GM06990 (cell line): ENCODE measurements around the gene IL36RN.

Experiments
- DNase-seq: peaks from one replicate; pipeline ENCODE4 v3.0.0-alpha.2; 2011; ENCODE audit not compliant: insufficient read length; ENCODE audit errors: extremely low read depth
- H3K27me3 ChIP-seq: replicated peaks from 2 replicates; pipeline ENCODE4 v1.6.0; 2011; ENCODE audit warnings: low read length; ENCODE audit not compliant: control insufficient read depth, insufficient read depth
- H3K36me3 ChIP-seq: 2 replicates; pipeline ENCODE4 v1.5.1; 2011; ENCODE audit warnings: low read length; ENCODE audit not compliant: control insufficient read depth, insufficient read depth
- H3K4me3 ChIP-seq: replicated peaks from 2 replicates; pipeline ENCODE4 v1.5.1; 2011; ENCODE audit warnings: low read depth, mild to moderate bottlenecking, control low read depth, low read length
- TF ChIP-seq, protein P1 (sequence below): IDR thresholded peaks from 2 replicates; pipeline ENCODE4 v1.5.1; 2011; ENCODE audit warnings: low read length, control low read depth, mild to moderate bottlenecking, inconsistent platforms; ENCODE audit not compliant: insufficient read depth, poor library complexity, severe bottlenecking

The IL36RN gene

GRCh38 chr2:113058998-113059960 is at the start of gene IL36RN:
Gene IL36RN, plus strand, starts transcription at chr2:113059198. Its CDS starts 241 bp downstream, at chr2:113059439.
- no peak for DNase-seq
- TF ChIP-seq, protein P1, sequence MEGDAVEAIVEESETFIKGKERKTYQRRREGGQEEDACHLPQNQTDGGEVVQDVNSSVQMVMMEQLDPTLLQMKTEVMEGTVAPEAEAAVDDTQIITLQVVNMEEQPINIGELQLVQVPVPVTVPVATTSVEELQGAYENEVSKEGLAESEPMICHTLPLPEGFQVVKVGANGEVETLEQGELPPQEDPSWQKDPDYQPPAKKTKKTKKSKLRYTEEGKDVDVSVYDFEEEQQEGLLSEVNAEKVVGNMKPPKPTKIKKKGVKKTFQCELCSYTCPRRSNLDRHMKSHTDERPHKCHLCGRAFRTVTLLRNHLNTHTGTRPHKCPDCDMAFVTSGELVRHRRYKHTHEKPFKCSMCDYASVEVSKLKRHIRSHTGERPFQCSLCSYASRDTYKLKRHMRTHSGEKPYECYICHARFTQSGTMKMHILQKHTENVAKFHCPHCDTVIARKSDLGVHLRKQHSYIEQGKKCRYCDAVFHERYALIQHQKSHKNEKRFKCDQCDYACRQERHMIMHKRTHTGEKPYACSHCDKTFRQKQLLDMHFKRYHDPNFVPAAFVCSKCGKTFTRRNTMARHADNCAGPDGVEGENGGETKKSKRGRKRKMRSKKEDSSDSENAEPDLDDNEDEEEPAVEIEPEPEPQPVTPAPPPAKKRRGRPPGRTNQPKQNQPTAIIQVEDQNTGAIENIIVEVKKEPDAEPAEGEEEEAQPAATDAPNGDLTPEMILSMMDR, result no peak
- no peaks in the 10 kb centered on the region; the same call in 1 of the 2 replicates for H3K27me3 ChIP-seq
- no peaks in the 10 kb centered on the region for H3K36me3 ChIP-seq
- H3K4me3 ChIP-seq, result no peak within 1 kb of the TSS

DNA sequence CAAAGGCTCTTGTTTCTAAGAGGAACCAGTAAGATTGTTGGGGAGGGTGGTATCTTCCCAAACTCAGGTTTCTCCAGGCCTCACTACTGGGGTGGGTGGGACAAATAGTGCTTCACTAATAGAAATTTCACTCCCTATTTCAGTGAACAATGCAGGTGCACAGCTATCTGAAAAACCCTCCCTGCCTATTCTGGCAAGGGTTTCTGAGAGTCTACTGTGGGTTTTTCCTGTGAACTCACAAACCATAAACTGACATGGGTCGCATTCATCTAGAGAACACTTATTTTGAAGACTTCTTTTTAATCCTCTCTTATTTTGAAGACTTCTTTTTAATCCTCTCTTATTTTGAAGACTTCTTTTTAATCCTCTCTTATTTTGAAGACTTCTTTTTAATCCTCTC is 49.4 kb upstream of the IL36RN start:
- H3K27me3 ChIP-seq, result no peaks in the 10 kb centered on the region
- H3K36me3 ChIP-seq, result no peaks in the 10 kb centered on the region
- TF ChIP-seq, protein P1, result no peak
- H3K4me3 ChIP-seq, result no peak overlapping the region
- no peak for DNase-seq

DNA sequence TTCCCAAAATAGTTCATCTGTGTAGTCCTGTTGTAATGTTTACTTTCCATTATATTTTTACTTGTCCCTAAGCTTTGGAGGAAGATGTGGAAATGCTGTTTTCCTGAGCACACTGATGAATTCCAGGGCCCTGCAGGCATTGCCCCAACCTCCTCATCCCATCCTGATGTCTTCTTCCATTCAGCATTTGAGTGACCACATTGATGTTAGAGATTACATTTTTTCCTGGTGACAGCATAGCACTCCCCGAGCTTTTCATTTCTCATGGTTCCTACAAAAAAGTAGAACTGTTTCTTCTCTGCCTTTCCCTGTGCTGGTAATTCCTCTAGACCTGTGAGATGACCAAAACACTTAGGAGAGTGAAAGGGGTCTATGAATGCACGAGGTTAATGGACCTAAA is 48.9 kb upstream of the IL36RN start:
- H3K4me3 ChIP-seq, result no peak overlapping the region
- no peak for DNase-seq
- TF ChIP-seq, protein P1, result no peak
- H3K36me3 ChIP-seq, result no peaks in the 10 kb centered on the region
- H3K27me3 ChIP-seq, result no peaks in the 10 kb centered on the region

GRCh38 chr2:113011108-113011507 is 47.9 kb upstream of the IL36RN start:
- H3K36me3 ChIP-seq, result no peaks in the 10 kb centered on the region
- H3K27me3 ChIP-seq, result no peaks in the 10 kb centered on the region
- TF ChIP-seq, protein P1, result no peak
- DNase-seq, result no peak
- no peak overlapping the region for H3K4me3 ChIP-seq

GRCh38 chr2:113012436-113013335 is 46.3 kb upstream of the IL36RN start:
- TF ChIP-seq, protein P1, result no peak
- DNase-seq, result no peak
- H3K27me3 ChIP-seq, result no peaks in the 10 kb centered on the region
- no peak overlapping the region for H3K4me3 ChIP-seq
- no peaks in the 10 kb centered on the region for H3K36me3 ChIP-seq
